ENCODE measurements around the gene ACKR3.

- no peak for TF ChIP-seq CTCF (conservative IDR thresholded peaks at IDR 0.05; ENCODE audit: low read depth in 2 of 2)
- no peak for TF ChIP-seq EZH2 (IDR thresholded peaks at IDR 0.05; ENCODE audit: low read depth, unreplicated experiment)
- TF ChIP-seq POLR2AphosphoS5 (IDR thresholded peaks at IDR 0.05; ENCODE audit: low read depth), result no peak
- TF ChIP-seq REST (IDR thresholded peaks at IDR 0.05; ENCODE audit: unreplicated experiment), result no peak
- no peak for TF ChIP-seq CREB1 (CRISPR knock-in tag; IDR thresholded peaks at IDR 0.05; ENCODE audit: low read depth)
- TF ChIP-seq, protein P1, sequence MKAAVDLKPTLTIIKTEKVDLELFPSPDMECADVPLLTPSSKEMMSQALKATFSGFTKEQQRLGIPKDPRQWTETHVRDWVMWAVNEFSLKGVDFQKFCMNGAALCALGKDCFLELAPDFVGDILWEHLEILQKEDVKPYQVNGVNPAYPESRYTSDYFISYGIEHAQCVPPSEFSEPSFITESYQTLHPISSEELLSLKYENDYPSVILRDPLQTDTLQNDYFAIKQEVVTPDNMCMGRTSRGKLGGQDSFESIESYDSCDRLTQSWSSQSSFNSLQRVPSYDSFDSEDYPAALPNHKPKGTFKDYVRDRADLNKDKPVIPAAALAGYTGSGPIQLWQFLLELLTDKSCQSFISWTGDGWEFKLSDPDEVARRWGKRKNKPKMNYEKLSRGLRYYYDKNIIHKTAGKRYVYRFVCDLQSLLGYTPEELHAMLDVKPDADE (IDR thresholded peaks at IDR 0.05), result no peak
- no peak for TF ChIP-seq EZH2phosphoT487 (IDR thresholded peaks at IDR 0.05; ENCODE audit: unreplicated experiment)
- no peak for TF ChIP-seq JUNB (IDR thresholded peaks at IDR 0.05; ENCODE audit: unreplicated experiment)
- TF ChIP-seq ZNF114 (CRISPR knock-in tag; IDR thresholded peaks at IDR 0.05), result no peak
- no peak for TF ChIP-seq STAT1 (IDR thresholded peaks at IDR 0.05; ENCODE audit: unreplicated experiment)
Observed at GRCh38 chr2:236531996-236532395, 37.6 kb upstream of the ACKR3 start.

Data from GM23338 (cell line).